Adrenal gland (tissue), 5 donors: Measurements from ENCODE around the gene MYO1A.

Source experiments
- CTCF ChIP-seq, 6 experiments: fragments of 450-650 bp in 4 of 6; fragments of 200-600 bp in 2 of 6; sonication (generic) in 1 of 6; IDR thresholded peaks; 1 replicate in 5 of 6; 2 replicates in 1 of 6; pipeline versions ENCODE4 v1.5.1 to v1.8.0; 2016 to 2021; ENCODE audit warnings: antibody characterized with exemption in 6 of 6, mild to moderate bottlenecking in 2 of 6, moderate library complexity in 1 of 6
- POLR2A ChIP-seq, 2 donors: fragments of 450-650 bp; IDR thresholded peaks; one replicate each; pipeline ENCODE4 v1.6.1; 2017; ENCODE audit warnings: antibody characterized with exemption in 2 of 2, mild to moderate bottlenecking in 2 of 2, moderate library complexity in 1 of 2
- donor health status: DM: no; HTN: no; CAD: no.

GRCh38 chr12:57046086-57046791, 3.7 kb downstream of the MYO1A start:
- TF ChIP-seq CTCF (IDR thresholded peaks at IDR 0.05) (no peak), POLR2A (IDR thresholded peaks at IDR 0.05) (no peak)
